ENCODE measurements around the gene PCSK9.
"Not testable (repeated sequence)": the region's sequence is repeated elsewhere in the genome, so short reads cannot be mapped to it uniquely, and the experiment has no call there.

PCSK9 gene

GRCh38 chr1:55103891-55104290 is 64.5 kb downstream of the PCSK9 start:
- intact Hi-C loops (cut with DNase I) = no loop called here
- no peak for DNase-seq

- intact Hi-C loops (cut with DNase I) = no loop called here
- no peak for DNase-seq
Observed at GRCh38 chr1:55107101-55107500, 67.8 kb downstream of the PCSK9 start.

GRCh38 chr1:55109005-55109404 is 69.7 kb downstream of the PCSK9 start:
- intact Hi-C loops (cut with DNase I); DNase-seq: not testable (repeated sequence)

All from head of caudate nucleus (tissue), 42 donors.